GM23338 (cell line): Measurements from ENCODE around the gene DGAT2. TPM values are rescaled to one million over a fixed set of nuclear protein-coding genes. Genes with fewer than 3 reads are reported as not detected.

ENCODE experiments used
- ATAC-seq: fragments of 200-7000 bp; cut with Tn5 transposase; 3 replicates; pipeline ENCODE4 v1.9.1; 2020
- DNase-seq: peaks from one replicate; pipeline ENCODE4 v3.0.0-alpha.2; 2015; ENCODE audit warnings: low spot score
- H2AFZ ChIP-seq: fragments of 200-600 bp; sonication (generic); 2 replicates; pipeline ENCODE4 v1.8.0; 2016; ENCODE audit warnings: antibody characterized with exemption, mild to moderate bottlenecking, moderate library complexity
- H3F3A ChIP-seq: fragments of 200-600 bp; sonication (generic); replicated peaks from 2 replicates; pipeline ENCODE4 v1.8.0; 2017; ENCODE audit warnings: antibody characterized with exemption, mixed run types, low read depth
- H3K27ac ChIP-seq: fragments of 200-600 bp; sonication (generic); 2 replicates; pipeline ENCODE4 v1.6.1; 2016; ENCODE audit warnings: low read depth
- H3K27me3 ChIP-seq: fragments of 200-600 bp; sonication (generic); 2 replicates; pipeline ENCODE4 v1.8.0; 2016; ENCODE audit warnings: mild to moderate bottlenecking, mixed run types, moderate library complexity; ENCODE audit not compliant: insufficient read depth
- H3K36me3 ChIP-seq: fragments of 200-600 bp; sonication (generic); 2 replicates; pipeline ENCODE4 v1.8.0; 2016; ENCODE audit warnings: mild to moderate bottlenecking; ENCODE audit not compliant: insufficient read depth
- H3K4me1 ChIP-seq: fragments of 200-600 bp; sonication (generic); 2 replicates; pipeline ENCODE4 v1.8.0; 2016; ENCODE audit warnings: mild to moderate bottlenecking, moderate library complexity; ENCODE audit not compliant: insufficient read depth
- H3K4me2 ChIP-seq: fragments of 200-600 bp; sonication (generic); 2 replicates; pipeline ENCODE4 v1.7.1; 2017; ENCODE audit warnings: mixed run types
- H3K4me3 ChIP-seq: fragments of 200-600 bp; sonication (generic); 2 replicates; pipeline ENCODE4 v1.6.1; 2016; ENCODE audit warnings: mixed run types
- H3K79me2 ChIP-seq: fragments of 200-600 bp; sonication (generic); replicated peaks from 2 replicates; pipeline ENCODE4 v1.8.0; 2017; ENCODE audit warnings: mild to moderate bottlenecking; ENCODE audit not compliant: insufficient read depth
- H3K9me2 ChIP-seq: fragments of 200-600 bp; sonication (generic); 2 replicates; pipeline ENCODE4 v1.8.0; 2017; ENCODE audit not compliant: insufficient read depth
- H4K20me1 ChIP-seq: fragments of 200-600 bp; sonication (generic); replicated peaks from 2 replicates; pipeline ENCODE4 v1.8.0; 2017; ENCODE audit warnings: mild to moderate bottlenecking; ENCODE audit not compliant: insufficient read depth
- H3K27ac Mint-ChIP-seq: 2 replicates; pipeline ENCODE4 v1.8.0; 2020; ENCODE audit warnings: inconsistent platforms, mild to moderate bottlenecking, moderate library complexity, mixed read lengths
- H3K27me3 Mint-ChIP-seq: 3 replicates; pipeline ENCODE4 v1.8.0; 2022; ENCODE audit warnings: low read depth, mild to moderate bottlenecking, moderate library complexity, mixed read lengths, inconsistent platforms; ENCODE audit not compliant: insufficient read depth, poor library complexity
- H3K36me3 Mint-ChIP-seq: 3 replicates; pipeline ENCODE4 v1.8.0; 2021; ENCODE audit warnings: low read depth, mild to moderate bottlenecking, inconsistent platforms, moderate library complexity, mixed read lengths
- H3K4me1 Mint-ChIP-seq: 3 replicates; pipeline ENCODE4 v1.8.0; 2020; ENCODE audit warnings: mild to moderate bottlenecking, inconsistent platforms, mixed read lengths
- H3K4me3 Mint-ChIP-seq: 3 replicates; pipeline ENCODE4 v1.8.0; 2021; ENCODE audit warnings: moderate library complexity, mild to moderate bottlenecking, inconsistent platforms, mixed read lengths
- H3K9me3 Mint-ChIP-seq: 3 replicates; pipeline ENCODE4 v1.8.0; 2020; ENCODE audit warnings: moderate library complexity, mild to moderate bottlenecking, inconsistent platforms, mixed read lengths
- CREB1 ChIP-seq: fragments of 250-450 bp; sonication (Bioruptor Pico); IDR thresholded peaks from 2 replicates; pipeline ENCODE4 v1.5.0; 2020; ENCODE audit warnings: low read depth, mild to moderate bottlenecking, moderate library complexity
- EZH2 ChIP-seq: fragments of 200-600 bp; sonication (generic); IDR thresholded peaks from one replicate; pipeline ENCODE4 v1.8.0; 2017; ENCODE audit warnings: antibody characterized with exemption, mild to moderate bottlenecking, low read depth; ENCODE audit not compliant: unreplicated experiment
- EZH2phosphoT487 ChIP-seq: fragments of 200-600 bp; sonication (generic); IDR thresholded peaks from one replicate; pipeline ENCODE4 v1.8.1; 2018; ENCODE audit warnings: antibody characterized with exemption; ENCODE audit not compliant: unreplicated experiment
- JUNB ChIP-seq: IDR thresholded peaks from one replicate; pipeline ENCODE4 v1.6.1; 2016; ENCODE audit warnings: antibody characterized with exemption; ENCODE audit not compliant: unreplicated experiment
- NANOG ChIP-seq: IDR thresholded peaks from 2 replicates; pipeline ENCODE4 v1.6.1; 2016; ENCODE audit warnings: antibody characterized with exemption, borderline replicate concordance
- POLR2AphosphoS5 ChIP-seq: IDR thresholded peaks from 2 replicates; pipeline ENCODE4 v1.6.1; 2016; ENCODE audit warnings: antibody characterized with exemption, low read depth
- STAT1 ChIP-seq: IDR thresholded peaks from one replicate; pipeline ENCODE4 v1.6.1; 2016; ENCODE audit warnings: antibody characterized with exemption; ENCODE audit not compliant: unreplicated experiment
- ZNF114 ChIP-seq: fragments of 250-450 bp; sonication (Bioruptor Pico); IDR thresholded peaks from 2 replicates; pipeline ENCODE4 v1.5.0; 2020; ENCODE audit warnings: mild to moderate bottlenecking, moderate library complexity
- ZNF331 ChIP-seq: fragments of 250-450 bp; sonication (Bioruptor Pico); IDR thresholded peaks from 2 replicates; pipeline ENCODE4 v1.5.0; 2020; ENCODE audit warnings: low read depth, mild to moderate bottlenecking, moderate library complexity
- polyA plus RNA-seq: library from polyadenylated mRNA; unstranded; fragments of >200 nt; fragmentation: Nextera tagmentation; extraction: Ambion mirVana; gene quantifications from 2 replicates; pipeline ENCODE4 v1.2.1, GENCODE V29; 2016
- total RNA-seq: library from RNA; depleted of rRNA; stranded (reverse); fragments of >200 nt; shearing (Covaris generic); gene quantifications from 2 replicates; pipeline ENCODE4 v1.2.3, GENCODE V29; 2014
- TF ChIP-seq, protein P1 (sequence below), 2 experiments: fragments of 200-600 bp in 1 of 2; sonication (generic) in 1 of 2; conservative IDR thresholded peaks; 2 replicates each; pipeline versions ENCODE4 v1.5.1 to v1.6.1; 2016 to 2017; ENCODE audit warnings: antibody characterized with exemption in 2 of 2, low read depth in 2 of 2, mild to moderate bottlenecking in 2 of 2, moderate library complexity in 1 of 2
- TF ChIP-seq, protein P2 (sequence below): IDR thresholded peaks from one replicate; pipeline ENCODE4 v1.6.1; 2018; ENCODE audit warnings: antibody characterized with exemption; ENCODE audit not compliant: unreplicated experiment
- TF ChIP-seq, protein P3 (sequence below): IDR thresholded peaks from 2 replicates; pipeline ENCODE4 v1.6.1; 2016; ENCODE audit warnings: antibody characterized with exemption
- TF ChIP-seq, protein P4 (sequence below): fragments of 250-450 bp; sonication (Bioruptor Pico); IDR thresholded peaks from 2 replicates; pipeline ENCODE4 v1.5.0; 2020; ENCODE audit warnings: mild to moderate bottlenecking, moderate library complexity

DGAT2 gene
- total and polyA plus RNA-seq, 2 experiments from 2014 or later = 1.9 to 2.6 TPM

DNA sequence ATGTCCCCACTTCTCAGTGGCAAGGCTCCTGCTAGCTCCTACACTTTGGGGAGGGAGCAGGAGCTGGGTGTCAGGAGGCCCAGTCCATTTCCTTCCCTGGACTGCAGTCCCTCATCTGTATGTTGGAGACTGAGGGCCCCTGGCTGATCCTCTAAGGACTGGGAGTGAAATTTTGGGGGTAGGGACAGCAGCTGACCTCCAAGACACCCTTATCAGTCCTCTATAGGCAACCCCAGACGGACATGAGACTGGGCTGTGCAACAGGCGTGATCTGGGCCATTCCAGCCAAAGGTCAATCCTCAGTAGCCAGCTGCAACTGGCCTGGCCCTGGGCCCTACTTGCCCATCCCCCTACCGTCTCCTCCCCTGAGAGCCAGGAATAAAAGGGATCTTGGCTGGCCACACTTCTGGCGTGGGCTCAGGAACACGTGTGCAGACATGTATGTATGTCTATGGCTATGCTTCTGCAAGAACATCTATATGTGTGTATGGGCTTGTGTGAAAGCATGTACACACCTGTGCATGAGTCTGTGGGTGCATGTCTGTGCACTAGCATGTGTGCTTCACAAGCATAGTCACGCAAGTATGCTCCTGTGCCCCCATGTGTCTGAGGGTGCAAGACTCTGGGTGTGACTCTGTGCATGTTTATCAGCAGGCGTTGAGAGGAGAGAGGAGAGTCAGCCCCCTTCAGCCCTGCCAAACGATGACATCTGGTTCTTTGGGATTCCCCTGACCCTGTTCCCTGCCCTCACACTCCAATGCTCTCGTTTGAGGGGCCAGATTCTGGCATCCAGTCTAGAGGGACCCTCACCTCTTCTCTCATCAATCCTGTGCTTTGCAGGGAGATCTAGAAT, 24.6 kb upstream of the DGAT2 start:
- TF ChIP-seq, protein P1, sequence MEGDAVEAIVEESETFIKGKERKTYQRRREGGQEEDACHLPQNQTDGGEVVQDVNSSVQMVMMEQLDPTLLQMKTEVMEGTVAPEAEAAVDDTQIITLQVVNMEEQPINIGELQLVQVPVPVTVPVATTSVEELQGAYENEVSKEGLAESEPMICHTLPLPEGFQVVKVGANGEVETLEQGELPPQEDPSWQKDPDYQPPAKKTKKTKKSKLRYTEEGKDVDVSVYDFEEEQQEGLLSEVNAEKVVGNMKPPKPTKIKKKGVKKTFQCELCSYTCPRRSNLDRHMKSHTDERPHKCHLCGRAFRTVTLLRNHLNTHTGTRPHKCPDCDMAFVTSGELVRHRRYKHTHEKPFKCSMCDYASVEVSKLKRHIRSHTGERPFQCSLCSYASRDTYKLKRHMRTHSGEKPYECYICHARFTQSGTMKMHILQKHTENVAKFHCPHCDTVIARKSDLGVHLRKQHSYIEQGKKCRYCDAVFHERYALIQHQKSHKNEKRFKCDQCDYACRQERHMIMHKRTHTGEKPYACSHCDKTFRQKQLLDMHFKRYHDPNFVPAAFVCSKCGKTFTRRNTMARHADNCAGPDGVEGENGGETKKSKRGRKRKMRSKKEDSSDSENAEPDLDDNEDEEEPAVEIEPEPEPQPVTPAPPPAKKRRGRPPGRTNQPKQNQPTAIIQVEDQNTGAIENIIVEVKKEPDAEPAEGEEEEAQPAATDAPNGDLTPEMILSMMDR (conservative IDR thresholded peaks at IDR 0.05; ENCODE audit: low read depth in 2 of 2) = no peak
- no peak for TF ChIP-seq EZH2
- TF ChIP-seq, protein P2, sequence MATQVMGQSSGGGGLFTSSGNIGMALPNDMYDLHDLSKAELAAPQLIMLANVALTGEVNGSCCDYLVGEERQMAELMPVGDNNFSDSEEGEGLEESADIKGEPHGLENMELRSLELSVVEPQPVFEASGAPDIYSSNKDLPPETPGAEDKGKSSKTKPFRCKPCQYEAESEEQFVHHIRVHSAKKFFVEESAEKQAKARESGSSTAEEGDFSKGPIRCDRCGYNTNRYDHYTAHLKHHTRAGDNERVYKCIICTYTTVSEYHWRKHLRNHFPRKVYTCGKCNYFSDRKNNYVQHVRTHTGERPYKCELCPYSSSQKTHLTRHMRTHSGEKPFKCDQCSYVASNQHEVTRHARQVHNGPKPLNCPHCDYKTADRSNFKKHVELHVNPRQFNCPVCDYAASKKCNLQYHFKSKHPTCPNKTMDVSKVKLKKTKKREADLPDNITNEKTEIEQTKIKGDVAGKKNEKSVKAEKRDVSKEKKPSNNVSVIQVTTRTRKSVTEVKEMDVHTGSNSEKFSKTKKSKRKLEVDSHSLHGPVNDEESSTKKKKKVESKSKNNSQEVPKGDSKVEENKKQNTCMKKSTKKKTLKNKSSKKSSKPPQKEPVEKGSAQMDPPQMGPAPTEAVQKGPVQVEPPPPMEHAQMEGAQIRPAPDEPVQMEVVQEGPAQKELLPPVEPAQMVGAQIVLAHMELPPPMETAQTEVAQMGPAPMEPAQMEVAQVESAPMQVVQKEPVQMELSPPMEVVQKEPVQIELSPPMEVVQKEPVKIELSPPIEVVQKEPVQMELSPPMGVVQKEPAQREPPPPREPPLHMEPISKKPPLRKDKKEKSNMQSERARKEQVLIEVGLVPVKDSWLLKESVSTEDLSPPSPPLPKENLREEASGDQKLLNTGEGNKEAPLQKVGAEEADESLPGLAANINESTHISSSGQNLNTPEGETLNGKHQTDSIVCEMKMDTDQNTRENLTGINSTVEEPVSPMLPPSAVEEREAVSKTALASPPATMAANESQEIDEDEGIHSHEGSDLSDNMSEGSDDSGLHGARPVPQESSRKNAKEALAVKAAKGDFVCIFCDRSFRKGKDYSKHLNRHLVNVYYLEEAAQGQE = no peak
- TF ChIP-seq STAT1 = no peak
- no peak for TF ChIP-seq CREB1
- no peak for TF ChIP-seq POLR2AphosphoS5
- no peak for TF ChIP-seq NANOG
- TF ChIP-seq, protein P3, sequence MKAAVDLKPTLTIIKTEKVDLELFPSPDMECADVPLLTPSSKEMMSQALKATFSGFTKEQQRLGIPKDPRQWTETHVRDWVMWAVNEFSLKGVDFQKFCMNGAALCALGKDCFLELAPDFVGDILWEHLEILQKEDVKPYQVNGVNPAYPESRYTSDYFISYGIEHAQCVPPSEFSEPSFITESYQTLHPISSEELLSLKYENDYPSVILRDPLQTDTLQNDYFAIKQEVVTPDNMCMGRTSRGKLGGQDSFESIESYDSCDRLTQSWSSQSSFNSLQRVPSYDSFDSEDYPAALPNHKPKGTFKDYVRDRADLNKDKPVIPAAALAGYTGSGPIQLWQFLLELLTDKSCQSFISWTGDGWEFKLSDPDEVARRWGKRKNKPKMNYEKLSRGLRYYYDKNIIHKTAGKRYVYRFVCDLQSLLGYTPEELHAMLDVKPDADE = no peak
- TF ChIP-seq ZNF331 (CRISPR knock-in tag) = no peak
- no peak for TF ChIP-seq ZNF114 (CRISPR knock-in tag)
- TF ChIP-seq, protein P4, sequence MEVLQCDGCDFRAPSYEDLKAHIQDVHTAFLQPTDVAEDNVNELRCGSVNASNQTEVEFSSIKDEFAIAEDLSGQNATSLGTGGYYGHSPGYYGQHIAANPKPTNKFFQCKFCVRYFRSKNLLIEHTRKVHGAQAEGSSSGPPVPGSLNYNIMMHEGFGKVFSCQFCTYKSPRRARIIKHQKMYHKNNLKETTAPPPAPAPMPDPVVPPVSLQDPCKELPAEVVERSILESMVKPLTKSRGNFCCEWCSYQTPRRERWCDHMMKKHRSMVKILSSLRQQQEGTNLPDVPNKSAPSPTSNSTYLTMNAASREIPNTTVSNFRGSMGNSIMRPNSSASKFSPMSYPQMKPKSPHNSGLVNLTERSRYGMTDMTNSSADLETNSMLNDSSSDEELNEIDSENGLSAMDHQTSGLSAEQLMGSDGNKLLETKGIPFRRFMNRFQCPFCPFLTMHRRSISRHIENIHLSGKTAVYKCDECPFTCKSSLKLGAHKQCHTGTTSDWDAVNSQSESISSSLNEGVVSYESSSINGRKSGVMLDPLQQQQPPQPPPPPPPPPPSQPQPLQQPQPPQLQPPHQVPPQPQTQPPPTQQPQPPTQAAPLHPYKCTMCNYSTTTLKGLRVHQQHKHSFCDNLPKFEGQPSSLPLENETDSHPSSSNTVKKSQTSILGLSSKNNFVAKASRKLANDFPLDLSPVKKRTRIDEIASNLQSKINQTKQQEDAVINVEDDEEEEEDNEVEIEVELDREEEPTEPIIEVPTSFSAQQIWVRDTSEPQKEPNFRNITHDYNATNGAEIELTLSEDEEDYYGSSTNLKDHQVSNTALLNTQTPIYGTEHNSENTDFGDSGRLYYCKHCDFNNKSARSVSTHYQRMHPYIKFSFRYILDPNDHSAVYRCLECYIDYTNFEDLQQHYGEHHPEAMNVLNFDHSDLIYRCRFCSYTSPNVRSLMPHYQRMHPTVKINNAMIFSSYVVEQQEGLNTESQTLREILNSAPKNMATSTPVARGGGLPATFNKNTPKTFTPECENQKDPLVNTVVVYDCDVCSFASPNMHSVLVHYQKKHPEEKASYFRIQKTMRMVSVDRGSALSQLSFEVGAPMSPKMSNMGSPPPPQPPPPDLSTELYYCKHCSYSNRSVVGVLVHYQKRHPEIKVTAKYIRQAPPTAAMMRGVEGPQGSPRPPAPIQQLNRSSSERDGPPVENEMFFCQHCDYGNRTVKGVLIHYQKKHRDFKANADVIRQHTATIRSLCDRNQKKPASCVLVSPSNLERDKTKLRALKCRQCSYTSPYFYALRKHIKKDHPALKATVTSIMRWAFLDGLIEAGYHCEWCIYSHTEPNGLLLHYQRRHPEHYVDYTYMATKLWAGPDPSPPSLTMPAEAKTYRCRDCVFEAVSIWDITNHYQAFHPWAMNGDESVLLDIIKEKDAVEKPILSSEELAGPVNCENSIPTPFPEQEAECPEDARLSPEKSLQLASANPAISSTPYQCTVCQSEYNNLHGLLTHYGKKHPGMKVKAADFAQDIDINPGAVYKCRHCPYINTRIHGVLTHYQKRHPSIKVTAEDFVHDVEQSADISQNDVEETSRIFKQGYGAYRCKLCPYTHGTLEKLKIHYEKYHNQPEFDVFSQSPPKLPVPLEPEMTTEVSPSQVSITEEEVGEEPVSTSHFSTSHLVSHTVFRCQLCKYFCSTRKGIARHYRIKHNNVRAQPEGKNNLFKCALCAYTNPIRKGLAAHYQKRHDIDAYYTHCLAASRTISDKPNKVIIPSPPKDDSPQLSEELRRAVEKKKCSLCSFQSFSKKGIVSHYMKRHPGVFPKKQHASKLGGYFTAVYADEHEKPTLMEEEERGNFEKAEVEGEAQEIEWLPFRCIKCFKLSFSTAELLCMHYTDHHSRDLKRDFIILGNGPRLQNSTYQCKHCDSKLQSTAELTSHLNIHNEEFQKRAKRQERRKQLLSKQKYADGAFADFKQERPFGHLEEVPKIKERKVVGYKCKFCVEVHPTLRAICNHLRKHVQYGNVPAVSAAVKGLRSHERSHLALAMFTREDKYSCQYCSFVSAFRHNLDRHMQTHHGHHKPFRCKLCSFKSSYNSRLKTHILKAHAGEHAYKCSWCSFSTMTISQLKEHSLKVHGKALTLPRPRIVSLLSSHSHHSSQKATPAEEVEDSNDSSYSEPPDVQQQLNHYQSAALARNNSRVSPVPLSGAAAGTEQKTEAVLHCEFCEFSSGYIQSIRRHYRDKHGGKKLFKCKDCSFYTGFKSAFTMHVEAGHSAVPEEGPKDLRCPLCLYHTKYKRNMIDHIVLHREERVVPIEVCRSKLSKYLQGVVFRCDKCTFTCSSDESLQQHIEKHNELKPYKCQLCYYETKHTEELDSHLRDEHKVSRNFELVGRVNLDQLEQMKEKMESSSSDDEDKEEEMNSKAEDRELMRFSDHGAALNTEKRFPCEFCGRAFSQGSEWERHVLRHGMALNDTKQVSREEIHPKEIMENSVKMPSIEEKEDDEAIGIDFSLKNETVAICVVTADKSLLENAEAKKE = no peak
- TF ChIP-seq JUNB = no peak
- TF ChIP-seq EZH2phosphoT487 = no peak
- Histone ChIP-seq H3K4me2 (no peak overlapping the region), H3K4me1 (no peaks in the 10 kb centered on the region), H3K4me3 (no peak overlapping the region), H4K20me1 (no peaks in the 10 kb centered on the region), H3K27ac (no peak overlapping the region), H3K9me2 (no peaks in the 10 kb centered on the region), H3K36me3 (no peaks in the 10 kb centered on the region), H3F3A (no peaks in the 10 kb centered on the region), H3K27me3 (no peaks in the 10 kb centered on the region), H3K79me2 (no peaks in the 10 kb centered on the region), H2AFZ (no peak overlapping the region)
- peaks cover 8% of the 10 kb centered on the region for H3K27me3 Mint-ChIP-seq
- peaks cover 19% of the 10 kb centered on the region for H3K9me3 Mint-ChIP-seq
- H3K4me3 Mint-ChIP-seq = no peak overlapping the region
- ATAC-seq = no peak
- peaks cover 17% of the 10 kb centered on the region; the same call in 2 of the 3 replicates for H3K36me3 Mint-ChIP-seq
- H3K27ac Mint-ChIP-seq = no peak overlapping the region
- 0 out of 3 replicates have a peak, but pooled peaks cover 4% of the 10 kb centered on the region for H3K4me1 Mint-ChIP-seq
- DNase-seq = no peak
